HG03135 (cell line): ENCODE results near the gene KCND2.
"Not testable (repeated sequence)": the region's sequence is repeated elsewhere in the genome, so short reads cannot be mapped to it uniquely, and the experiment has no call there.

Experiments used
- ATAC-seq: cut with Tn5 transposase; IDR thresholded peaks from one replicate; pipeline ENCODE4 v1.9.1; 2021; ENCODE audit warnings: mild to moderate bottlenecking, moderate library complexity; ENCODE audit not compliant: unreplicated experiment

KCND2 gene

GRCh38 chr7:120480472-120480871 lies 207.5 kb downstream of the KCND2 start:
- ATAC-seq, result no peak

- ATAC-seq, result no peak
Observed at GRCh38 chr7:120480930-120481329, 208.0 kb downstream of the KCND2 start.

DNA sequence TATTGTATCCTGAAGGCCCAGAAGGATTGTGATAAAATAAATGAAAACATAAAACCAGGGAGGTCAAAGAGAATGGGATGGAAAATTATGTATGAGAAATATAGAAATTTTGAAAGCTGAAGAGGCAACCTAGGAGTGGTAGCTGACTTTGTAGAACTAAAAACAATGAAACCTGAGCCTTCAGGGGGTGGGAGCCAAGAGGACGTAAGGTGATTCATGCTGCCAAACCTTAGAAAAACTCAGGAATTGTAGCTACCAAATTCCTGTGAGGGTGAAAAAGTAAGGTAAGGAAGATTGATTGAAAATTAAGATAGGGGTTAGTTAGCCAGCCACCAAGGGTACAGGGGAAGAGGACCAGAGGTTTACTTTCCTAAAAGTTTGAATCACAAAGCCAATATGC lies 213.2 kb downstream of the KCND2 start:
- no peak for ATAC-seq

- ATAC-seq, result no peak
Observed at GRCh38 chr7:120502132-120502531, 229.2 kb downstream of the KCND2 start.

- ATAC-seq, result no peak
Observed at GRCh38 chr7:120502825-120503224, 229.8 kb downstream of the KCND2 start.

DNA sequence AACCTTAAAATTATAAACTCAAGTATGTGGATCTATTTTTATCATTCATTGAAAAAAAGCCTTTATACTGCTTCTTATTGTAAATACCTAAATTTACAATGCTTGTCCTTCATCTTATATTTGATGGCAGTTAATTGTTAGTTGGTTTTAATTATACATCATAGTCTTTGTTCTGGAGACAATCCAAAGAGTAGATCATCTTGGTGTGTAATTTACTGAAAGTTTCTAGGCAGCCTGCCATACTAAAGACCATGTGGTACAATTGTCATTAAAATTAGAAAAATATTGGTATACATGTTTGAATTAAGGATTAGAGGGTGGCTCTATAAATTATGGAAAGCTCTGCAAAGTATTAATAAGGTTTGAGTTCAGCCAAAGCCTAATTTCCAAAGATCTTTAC lies 231.4 kb downstream of the KCND2 start:
- ATAC-seq, result no peak

GRCh38 chr7:120505770-120506169 lies 232.8 kb downstream of the KCND2 start:
- no peak for ATAC-seq

DNA sequence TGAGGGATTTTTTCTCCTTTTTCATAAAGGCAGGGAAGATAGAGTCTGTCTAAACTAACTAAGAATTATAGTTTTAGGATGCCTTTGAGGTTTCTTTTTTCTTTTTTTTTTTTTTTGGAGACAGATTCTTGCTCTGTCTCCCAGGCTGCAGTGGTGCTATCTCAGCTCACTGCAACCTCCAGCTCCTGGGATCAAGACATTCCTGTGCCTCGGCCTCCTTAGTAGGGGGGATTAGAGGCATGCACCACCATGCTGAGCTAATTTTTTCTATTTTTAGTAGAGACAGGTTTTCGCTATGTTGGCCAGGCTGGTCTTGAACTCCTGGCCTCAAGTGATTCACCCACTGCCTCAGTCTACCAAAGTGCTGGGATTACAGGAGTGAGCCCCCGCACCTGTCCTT lies 239.7 kb downstream of the KCND2 start:
- no peak for ATAC-seq

- ATAC-seq, result no peak
Observed at GRCh38 chr7:120519224-120519623, 246.2 kb downstream of the KCND2 start.

DNA sequence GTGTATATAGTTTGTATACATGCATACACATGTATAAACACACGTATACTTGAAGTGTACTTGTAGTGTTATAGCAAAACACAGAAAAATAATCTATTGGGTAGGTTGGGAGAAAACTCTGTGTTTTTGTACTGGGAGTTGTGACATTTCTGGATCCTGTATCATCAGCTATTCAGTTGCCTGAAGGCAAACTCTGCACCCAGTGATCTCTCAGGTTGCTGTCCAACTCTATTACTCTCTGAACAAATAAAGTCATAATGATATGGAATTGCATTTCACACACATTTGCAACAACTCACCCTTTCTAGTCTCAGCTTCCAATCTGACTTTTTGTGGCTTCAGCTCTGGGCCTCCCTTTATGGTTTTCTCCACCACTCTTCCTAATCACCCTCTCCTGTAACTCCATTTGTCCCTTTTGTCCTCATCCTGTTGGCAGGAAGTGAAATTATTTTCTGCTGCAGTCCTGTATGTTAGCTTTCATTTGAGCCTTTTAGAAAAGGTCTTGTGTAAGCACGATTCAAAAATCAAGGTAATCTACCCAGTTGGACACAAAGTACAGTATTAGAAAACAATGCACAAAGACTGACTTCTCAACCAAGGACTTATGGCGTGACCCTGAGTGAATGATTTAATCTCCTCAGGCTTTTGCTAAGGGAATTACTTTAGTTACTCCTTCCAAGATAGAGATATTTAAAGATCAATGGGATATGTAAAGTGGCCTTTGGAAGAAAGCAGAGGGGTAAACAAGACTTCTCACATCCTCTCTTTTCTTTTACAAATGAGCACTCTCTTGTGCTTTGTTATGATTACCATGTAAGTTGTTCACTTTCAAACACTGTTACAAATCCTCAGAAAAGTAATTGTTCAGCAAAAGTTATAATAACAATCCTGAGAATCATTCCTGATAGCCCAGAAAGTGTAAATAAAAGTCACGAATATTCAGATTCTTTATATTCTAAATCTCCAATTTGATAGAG lies 249.1 kb downstream of the KCND2 start:
- ATAC-seq, result no peak

DNA sequence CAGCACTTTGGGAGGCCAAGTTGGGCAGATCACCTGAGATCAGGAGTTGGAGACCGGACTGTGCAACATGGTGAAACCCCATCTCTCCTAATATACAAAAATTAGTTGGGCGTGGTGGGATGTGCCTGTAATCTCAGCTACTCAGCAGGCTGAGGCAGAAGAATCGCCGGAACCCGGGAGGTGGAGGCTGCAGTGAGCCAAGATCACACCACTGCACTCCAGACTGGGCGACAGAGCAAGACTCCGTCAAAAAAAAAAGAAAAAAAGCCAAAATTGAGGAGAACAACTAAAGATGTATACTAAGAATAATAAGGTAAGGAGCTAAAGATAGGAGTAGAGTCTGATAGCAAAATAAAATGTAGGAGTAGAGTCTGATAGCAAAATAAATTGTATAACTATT lies 251.0 kb downstream of the KCND2 start:
- no peak for ATAC-seq

DNA sequence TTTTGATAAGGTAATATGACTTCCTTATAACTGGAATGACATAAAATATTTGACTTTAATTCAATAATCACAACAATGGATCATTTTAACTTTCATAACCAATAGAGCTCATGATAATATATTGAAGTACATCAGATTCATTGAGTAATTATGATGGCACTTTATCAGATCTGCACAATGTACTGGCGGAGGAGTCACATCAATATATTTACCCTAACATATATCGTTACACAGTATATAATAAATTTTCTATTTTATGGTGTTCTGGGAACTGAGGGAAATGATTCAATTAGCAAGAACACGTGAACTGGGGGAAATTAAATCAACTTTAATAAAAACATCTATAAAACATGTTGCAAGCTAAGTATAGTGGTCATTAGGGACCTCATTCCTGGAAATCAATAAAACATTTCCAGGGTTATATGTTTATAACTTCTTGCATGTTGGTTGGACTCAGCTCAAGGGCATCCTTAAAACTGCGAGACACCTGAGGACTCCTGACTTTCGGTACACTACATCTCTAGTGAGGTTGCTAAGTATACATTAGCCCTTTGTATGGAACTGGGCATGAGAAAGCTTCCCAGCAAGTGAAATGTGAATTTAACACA lies 254.0 kb downstream of the KCND2 start:
- ATAC-seq, result no peak

- ATAC-seq, result no peak
Observed at GRCh38 chr7:120529736-120530135, 256.8 kb downstream of the KCND2 start.

GRCh38 chr7:120538335-120538734 lies 265.4 kb downstream of the KCND2 start:
- ATAC-seq, result no peak

GRCh38 chr7:120539321-120539720 lies 266.3 kb downstream of the KCND2 start:
- no peak for ATAC-seq

GRCh38 chr7:120547605-120548004 lies 274.6 kb downstream of the KCND2 start:
- peak; percentile 36 for ATAC-seq

DNA sequence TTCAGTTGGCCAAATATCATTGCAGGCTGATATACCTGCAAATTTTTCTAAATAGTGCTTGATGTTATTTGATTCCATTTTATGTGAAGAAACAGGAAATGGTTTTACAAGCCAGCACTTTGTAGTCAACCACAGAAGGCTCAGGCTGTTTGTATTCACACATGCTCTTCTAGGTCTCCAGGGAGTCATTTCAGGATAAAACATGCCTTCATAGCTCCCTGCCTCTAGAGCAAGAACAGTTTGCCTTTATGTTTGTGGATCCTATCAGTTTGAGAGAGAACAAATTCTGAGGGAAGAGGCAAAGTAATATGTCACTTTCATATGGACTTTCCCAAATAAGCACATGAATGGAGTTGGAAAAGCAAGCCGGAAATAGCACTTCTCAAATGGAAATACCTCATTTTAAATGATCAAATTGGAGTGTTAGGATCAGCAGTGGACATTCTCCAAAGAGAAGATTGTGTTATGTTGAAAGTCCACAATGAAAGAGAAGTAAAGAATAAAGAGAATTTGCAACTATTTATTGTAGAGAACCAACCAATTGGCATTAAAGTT lies 277.6 kb downstream of the KCND2 start:
- peak; percentile 33 for ATAC-seq

GRCh38 chr7:120553491-120553890 lies 280.5 kb downstream of the KCND2 start:
- ATAC-seq, result no peak

DNA sequence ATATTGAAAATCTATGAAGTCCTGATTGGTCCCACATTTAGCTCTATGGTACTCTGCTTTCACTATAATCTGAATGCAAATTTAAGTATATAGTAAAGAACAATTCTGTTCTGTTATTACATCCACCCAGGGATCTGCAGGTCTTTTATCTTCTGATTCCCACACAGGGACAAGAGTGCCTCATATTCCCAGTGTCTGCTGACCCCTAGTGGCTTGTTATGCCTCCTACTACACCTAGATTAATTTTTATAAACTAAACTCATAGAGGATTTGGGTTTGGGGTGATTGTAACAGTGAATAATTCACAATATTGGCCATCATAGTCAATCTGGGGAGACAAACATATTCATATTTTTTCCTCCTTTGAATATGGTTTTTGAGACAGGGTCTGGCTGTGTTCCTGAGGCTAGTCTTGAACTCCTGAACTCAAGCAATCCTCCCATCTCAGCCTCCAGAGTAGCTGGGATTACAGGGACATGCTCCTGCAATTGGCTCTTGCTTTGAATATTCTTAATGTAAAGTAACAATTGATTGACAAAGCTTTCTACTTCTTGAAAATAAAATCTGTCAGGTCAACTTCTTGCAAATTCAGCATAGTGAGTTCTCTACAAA lies 282.1 kb downstream of the KCND2 start:
- peak; percentile 62 for ATAC-seq

DNA sequence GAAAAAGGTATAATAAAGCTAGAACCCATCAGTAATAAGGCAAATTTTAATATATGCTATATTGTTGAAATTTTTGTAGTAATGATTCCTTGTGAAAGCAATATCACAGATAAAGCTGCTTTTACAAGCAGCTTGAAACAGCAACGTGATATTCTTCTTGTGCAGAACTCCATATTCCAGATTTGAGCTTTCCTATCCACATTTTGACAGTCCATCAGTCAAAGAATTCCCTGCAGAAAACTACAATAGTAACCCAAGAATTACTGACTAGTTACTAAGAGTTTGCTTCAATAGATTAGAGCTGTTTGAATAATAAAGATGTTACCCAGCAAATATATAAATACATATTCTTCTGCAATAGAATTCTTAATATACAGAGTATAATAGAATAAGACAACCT lies 291.2 kb downstream of the KCND2 start:
- ATAC-seq, result no peak

- no peak for ATAC-seq
Observed at GRCh38 chr7:120567204-120567603, 294.2 kb downstream of the KCND2 start.

DNA sequence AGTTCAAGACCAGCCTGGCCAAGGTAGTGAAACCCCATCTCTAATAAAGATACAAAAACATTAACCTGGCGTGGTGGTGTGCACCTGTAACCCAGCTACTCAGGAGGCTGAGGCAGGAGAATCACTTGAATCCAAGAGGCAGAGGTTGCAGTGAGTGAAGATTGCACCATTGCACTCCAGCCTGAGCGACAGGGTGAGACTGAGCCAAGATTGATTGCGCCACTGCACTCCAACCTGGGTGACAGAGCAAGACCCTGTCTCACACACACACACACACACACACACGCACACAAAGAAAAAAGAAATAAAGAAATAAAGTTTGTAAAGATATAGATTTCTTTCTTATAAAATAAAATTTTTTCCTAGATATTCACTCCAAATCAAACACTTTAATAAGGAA lies 305.7 kb downstream of the KCND2 start:
- not testable (repeated sequence) for ATAC-seq
